HG03064 (cell line): ENCODE results near the gene SLC6A6.

ENCODE experiments used
- ATAC-seq: cut with Tn5 transposase; IDR thresholded peaks from one replicate; pipeline ENCODE4 v1.9.1; 2021; ENCODE audit warnings: low read depth; ENCODE audit not compliant: unreplicated experiment

The SLC6A6 gene

DNA sequence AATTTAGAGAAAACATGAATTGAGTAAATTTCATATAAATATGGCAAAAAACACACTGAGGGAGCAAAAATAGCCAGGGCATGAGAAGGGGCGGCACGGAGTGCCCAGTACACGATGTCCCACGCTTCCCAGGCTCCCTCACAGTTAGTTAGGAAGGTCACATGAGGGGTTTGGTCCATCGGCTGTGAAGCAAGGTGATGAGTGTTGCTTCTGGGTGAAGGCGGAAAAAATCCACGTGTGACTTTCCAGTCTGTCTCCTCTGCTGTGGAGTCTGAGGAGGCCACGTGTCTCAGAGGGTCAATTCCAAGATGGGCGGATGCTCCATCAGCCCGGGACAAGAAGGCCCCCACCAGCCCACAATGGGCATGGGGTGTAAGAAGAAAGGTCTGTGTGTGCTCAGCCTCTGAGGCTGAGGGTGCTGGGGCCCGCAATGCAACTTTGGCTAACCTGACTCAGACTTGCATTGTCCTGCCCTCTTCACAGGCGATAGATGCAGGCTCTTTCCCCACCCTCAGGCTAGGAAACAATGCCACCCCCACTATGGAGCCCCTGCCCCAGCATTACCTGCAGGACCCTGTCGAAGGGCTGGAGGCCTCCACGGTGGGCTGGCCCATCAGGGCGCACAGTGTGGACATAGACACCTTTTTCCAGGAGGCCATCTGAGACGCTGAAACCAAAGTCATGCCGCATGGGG, 92.0 kb downstream of the SLC6A6 start:
- no peak for ATAC-seq

DNA sequence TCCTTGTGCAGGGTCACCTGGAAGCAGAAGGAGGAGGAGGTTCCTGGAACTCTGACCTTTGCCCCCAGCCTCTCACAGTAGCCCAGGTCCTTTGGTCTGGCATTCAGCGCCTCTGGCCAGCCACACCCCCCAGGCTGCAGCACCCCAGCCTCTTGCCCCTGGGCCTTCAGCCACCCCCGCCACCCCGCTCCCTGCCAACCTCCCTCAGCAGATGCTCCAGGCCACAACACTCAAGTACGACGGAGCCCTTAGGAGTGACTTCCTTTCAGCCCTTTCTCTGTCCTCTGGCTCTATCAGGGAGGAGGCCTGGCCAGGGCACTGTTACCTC, 92.5 kb downstream of the SLC6A6 start:
- no peak for ATAC-seq

DNA sequence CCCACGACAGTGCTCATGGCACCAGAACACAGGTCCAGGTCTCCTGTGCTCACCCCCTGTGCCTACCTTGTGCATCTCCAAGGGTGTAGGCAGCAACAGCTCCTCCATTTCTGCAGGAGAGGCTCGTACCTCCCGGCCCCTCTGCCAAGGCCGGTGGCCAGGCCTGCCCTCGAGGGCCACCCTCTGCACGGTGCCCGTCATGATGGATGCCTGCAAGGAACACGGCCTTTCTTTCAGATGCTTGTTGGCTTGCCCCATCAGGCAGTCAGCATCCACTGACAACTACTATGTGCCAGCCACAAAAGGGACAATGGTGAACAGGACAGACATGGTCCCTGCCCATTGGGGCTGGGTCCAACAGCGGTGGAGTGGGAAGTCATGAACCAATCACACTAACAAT, 93.9 kb downstream of the SLC6A6 start:
- no peak for ATAC-seq

GRCh38 chr3:14497321-14497720, 94.9 kb downstream of the SLC6A6 start:
- ATAC-seq = no peak

- ATAC-seq = no peak
These were observed 100.1 kb downstream of the SLC6A6 start for GRCh38 chr3:14502472-14502871.

GRCh38 chr3:14503033-14503705, 100.8 kb downstream of the SLC6A6 start:
- ATAC-seq = no peak

GRCh38 chr3:14503706-14504065, 101.3 kb downstream of the SLC6A6 start:
- no peak for ATAC-seq

- no peak for ATAC-seq
These were observed 102.8 kb downstream of the SLC6A6 start for GRCh38 chr3:14505001-14505802.

GRCh38 chr3:14505803-14506500, 103.5 kb downstream of the SLC6A6 start:
- ATAC-seq = no peak

GRCh38 chr3:14506626-14507304, 104.4 kb downstream of the SLC6A6 start:
- ATAC-seq = no peak

- ATAC-seq = no peak
These were observed 104.9 kb downstream of the SLC6A6 start for GRCh38 chr3:14507305-14507741.

- ATAC-seq = no peak
These were observed 105.5 kb downstream of the SLC6A6 start for GRCh38 chr3:14507757-14508504.

GRCh38 chr3:14508505-14508819, 106.1 kb downstream of the SLC6A6 start:
- no peak for ATAC-seq

DNA sequence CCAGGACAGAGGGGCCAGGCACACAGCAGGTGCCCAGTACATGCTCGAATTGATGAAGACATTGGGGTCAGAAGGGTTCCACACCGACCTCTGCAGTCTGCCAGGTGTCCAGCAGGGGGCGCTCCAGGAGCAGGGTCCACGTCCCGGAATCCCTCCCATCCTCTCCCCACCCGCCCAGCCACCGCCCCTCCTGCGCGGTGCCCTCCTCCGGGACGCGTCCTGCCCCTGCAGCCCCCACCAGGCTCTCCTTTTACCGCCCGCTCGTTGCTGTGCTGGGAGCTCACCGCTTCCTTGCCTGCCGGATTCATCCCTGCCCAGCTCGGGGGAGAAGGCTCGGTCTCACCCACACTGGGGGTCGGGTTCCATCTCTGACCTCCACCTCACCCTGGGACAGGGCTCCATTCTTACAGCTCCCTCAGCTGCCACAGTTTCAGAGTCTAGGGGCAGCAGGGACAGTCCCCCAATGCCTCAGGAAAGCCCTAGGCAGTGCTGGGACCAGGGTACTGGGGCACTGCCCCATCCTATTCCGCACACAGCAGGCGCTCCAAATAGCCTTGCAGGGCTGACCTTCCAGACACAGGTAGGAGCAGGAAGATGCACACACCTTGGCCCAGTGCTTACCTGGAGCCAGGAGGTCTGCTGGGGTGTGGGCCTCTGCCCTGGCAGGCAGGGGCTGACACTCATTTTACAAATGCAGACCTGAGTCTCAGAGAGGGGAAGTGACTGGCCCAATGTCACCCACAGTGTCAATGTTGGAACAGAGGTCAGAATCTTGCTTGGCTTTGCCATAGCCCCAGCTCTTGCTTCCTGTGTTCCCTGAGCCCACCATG, 106.8 kb downstream of the SLC6A6 start:
- no peak for ATAC-seq

DNA sequence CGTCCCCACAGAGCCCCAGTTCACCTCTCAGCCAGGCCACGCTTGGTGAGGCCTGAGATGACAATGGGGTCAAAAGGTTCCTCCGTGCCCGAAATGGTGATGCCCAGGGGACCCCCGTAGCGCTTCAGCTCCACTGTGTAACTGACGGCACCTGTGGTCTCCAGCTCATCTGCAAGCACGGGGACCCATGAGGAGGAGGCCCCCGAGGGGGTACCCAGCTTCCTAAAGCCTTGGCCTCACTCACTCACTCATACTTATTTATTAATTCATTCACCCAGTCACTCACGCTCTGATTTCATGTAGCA, 107.3 kb downstream of the SLC6A6 start:
- ATAC-seq = no peak

DNA sequence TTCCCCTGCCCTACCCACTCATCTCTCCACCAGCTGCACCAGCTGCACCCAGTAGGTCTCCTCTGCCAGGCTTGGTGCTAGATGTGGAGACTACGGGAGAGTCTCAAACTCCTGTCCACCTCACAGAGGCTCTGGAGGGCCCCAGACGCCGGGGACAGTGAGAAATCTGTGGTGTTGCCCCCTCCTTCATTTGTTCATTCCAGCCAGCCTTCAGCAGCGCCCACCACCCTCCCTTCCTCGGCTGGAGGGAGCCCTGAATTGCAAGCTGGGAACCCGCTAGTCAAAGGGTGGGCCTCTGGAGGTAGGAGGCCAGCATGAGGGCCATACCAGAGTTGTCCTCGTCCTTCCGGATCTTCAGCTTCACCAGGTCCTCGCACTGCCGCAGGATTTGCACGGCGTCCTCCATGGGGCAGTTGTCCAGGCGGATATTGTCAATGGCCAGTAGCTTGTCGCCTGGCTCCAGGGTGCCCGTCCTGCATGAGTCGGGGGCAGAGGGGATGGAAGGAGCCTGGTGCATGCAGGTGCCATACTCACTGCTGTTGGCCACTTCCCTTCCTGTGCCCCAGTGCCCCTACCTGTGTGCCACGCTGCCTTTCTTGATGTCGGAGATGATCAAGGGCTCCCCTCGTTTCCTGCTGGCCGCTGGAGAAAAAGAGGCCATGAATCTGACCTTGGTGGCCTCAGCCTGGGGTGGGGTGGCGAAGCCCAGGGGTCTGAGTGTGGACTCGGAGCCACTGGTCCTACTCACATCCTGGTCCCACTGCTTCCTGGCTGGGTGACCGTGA, 108.6 kb downstream of the SLC6A6 start:
- no peak for ATAC-seq

- ATAC-seq = no peak
These were observed 109.3 kb downstream of the SLC6A6 start for GRCh38 chr3:14511623-14512280.

GRCh38 chr3:14512281-14512941, 110.0 kb downstream of the SLC6A6 start:
- no peak for ATAC-seq
